Upper lobe of right lung (tissue), 1 donor: ENCODE data around the gene OR13A1. TPM values are rescaled to one million over a fixed set of nuclear protein-coding genes. Genes with fewer than 3 reads are reported as not detected.
"Not testable (repeated sequence)": the region's sequence is repeated elsewhere in the genome, so short reads cannot be mapped to it uniquely, and the experiment has no call there.

Source experiments
- ATAC-seq: fragments of 200-7000 bp; cut with Tn5 transposase; one replicate; pipeline ENCODE4 v1.9.1; 2020; ENCODE audit warnings: mild to moderate bottlenecking, moderate library complexity
- DNase-seq: peaks from one replicate; pipeline ENCODE4 v3.0.0-alpha.2; 2020
- H3K27ac ChIP-seq: fragments of 200-600 bp; one replicate; pipeline ENCODE4 v1.8.0; 2022
- H3K27me3 ChIP-seq: fragments of 200-600 bp; one replicate; pipeline ENCODE4 v1.8.0; 2022; ENCODE audit warnings: mild to moderate bottlenecking
- H3K36me3 ChIP-seq: fragments of 200-600 bp; one replicate; pipeline ENCODE4 v1.8.0; 2022
- H3K4me1 ChIP-seq: fragments of 200-600 bp; one replicate; pipeline ENCODE4 v1.8.0; 2022
- H3K4me3 ChIP-seq: fragments of 200-600 bp; one replicate; pipeline ENCODE4 v1.8.0; 2022; ENCODE audit warnings: mild to moderate bottlenecking
- H3K9me3 ChIP-seq: fragments of 200-600 bp; one replicate; pipeline ENCODE4 v1.8.0; 2022
- CTCF ChIP-seq: fragments of 200-600 bp; IDR thresholded peaks from one replicate; pipeline ENCODE4 v1.8.0; 2022; ENCODE audit warnings: antibody characterized with exemption
- intact Hi-C: fragments of 100-400 bp; cut with DNase I; formaldehyde crosslinking; loops from one replicate; pipeline ENCODE4 v1.11.0; 2022
- total RNA-seq: library from RNA; stranded (reverse); fragmentation: NEBNext Ultra II Directional; extraction: Animal tissue kit (Norgen Biotek cat#: 25700); gene quantifications from one replicate; pipeline ENCODE4 v1.2.1, GENCODE V29; 2021
- donor health status: DM: no; HTN: yes; CAD: no; lungs with severe emphysema.

The OR13A1 gene
- total RNA-seq, 1 donor from 2014 or later = not detected

GRCh38 chr10:45279682-45280081 lies 35.7 kb downstream of the OR13A1 start:
- no peak overlapping the region for H3K4me3 ChIP-seq
- H3K9me3 ChIP-seq = no peaks in the 10 kb centered on the region
- no peak for DNase-seq
- H3K27me3 ChIP-seq = no peaks in the 10 kb centered on the region
- ATAC-seq = no peak
- no peak for TF ChIP-seq CTCF
- intact Hi-C loops = no loop called here
- H3K36me3 ChIP-seq = no peaks in the 10 kb centered on the region
- no peaks in the 10 kb centered on the region for H3K4me1 ChIP-seq
- no peak overlapping the region for H3K27ac ChIP-seq

GRCh38 chr10:45278860-45279498 lies 36.4 kb downstream of the OR13A1 start:
- Histone ChIP-seq H3K4me1 (no peaks in the 10 kb centered on the region), H3K27ac (no peak overlapping the region), H3K9me3 (no peaks in the 10 kb centered on the region), H3K27me3 (no peaks in the 10 kb centered on the region), H3K4me3 (no peak overlapping the region), H3K36me3 (no peaks in the 10 kb centered on the region)
- DNase-seq (no peak), ATAC-seq (no peak)
- TF ChIP-seq CTCF = no peak
- intact Hi-C loops = no loop called here

GRCh38 chr10:45276146-45276545 lies 39.3 kb downstream of the OR13A1 start:
- ATAC-seq, H3K4me1 ChIP-seq, H3K27ac ChIP-seq, H3K9me3 ChIP-seq, H3K36me3 ChIP-seq, DNase-seq, H3K27me3 ChIP-seq, H3K4me3 ChIP-seq, intact Hi-C loops: not testable (repeated sequence)

- no peak overlapping the region for H3K27ac ChIP-seq
- no peaks in the 10 kb centered on the region for H3K9me3 ChIP-seq
- no peak for ATAC-seq
- intact Hi-C loops = no loop called here
- DNase-seq = no peak
- no peak overlapping the region for H3K4me3 ChIP-seq
- no peaks in the 10 kb centered on the region for H3K4me1 ChIP-seq
- H3K36me3 ChIP-seq = no peaks in the 10 kb centered on the region
- TF ChIP-seq CTCF = no peak
- no peaks in the 10 kb centered on the region for H3K27me3 ChIP-seq
These were observed 41.0 kb downstream of the OR13A1 start for GRCh38 chr10:45274364-45274763.

GRCh38 chr10:45267777-45268176 lies 47.6 kb downstream of the OR13A1 start:
- H3K4me3 ChIP-seq, ATAC-seq, H3K27ac ChIP-seq, H3K36me3 ChIP-seq, intact Hi-C loops, H3K27me3 ChIP-seq, H3K9me3 ChIP-seq, DNase-seq, H3K4me1 ChIP-seq: not testable (repeated sequence)

GRCh38 chr10:45265996-45266395 lies 49.4 kb downstream of the OR13A1 start:
- Histone ChIP-seq H3K9me3 (no peaks in the 10 kb centered on the region), H3K27ac (no peak overlapping the region), H3K4me3 (no peak overlapping the region), H3K36me3 (no peaks in the 10 kb centered on the region), H3K4me1 (no peaks in the 10 kb centered on the region), H3K27me3 (no peaks in the 10 kb centered on the region)
- intact Hi-C loops = no loop called here
- DNase-seq (no peak), ATAC-seq (no peak)
- TF ChIP-seq CTCF = no peak

GRCh38 chr10:45261946-45262345 lies 53.5 kb downstream of the OR13A1 start:
- no peaks in the 10 kb centered on the region for H3K27me3 ChIP-seq
- no peaks in the 10 kb centered on the region for H3K36me3 ChIP-seq
- H3K27ac ChIP-seq = no peak overlapping the region
- H3K9me3 ChIP-seq = no peaks in the 10 kb centered on the region
- H3K4me3 ChIP-seq = no peak overlapping the region
- no peaks in the 10 kb centered on the region for H3K4me1 ChIP-seq
- intact Hi-C loops = no loop called here
- no peak for TF ChIP-seq CTCF
- ATAC-seq = no peak
- DNase-seq = no peak
